AG04450 (cell line): ENCODE results near the gene DDAH2. TPM values are rescaled to one million over a fixed set of nuclear protein-coding genes. Genes with fewer than 3 reads are reported as not detected.

Experiments used
- CTCF ChIA-PET: fragments of 300-600, 350-600 bp; formaldehyde crosslinking; extraction: SDS; loops from one replicate; lab custom pipeline; 2022; ENCODE audit warnings: antibody characterized with exemption, inconsistent platforms; lab: Charles Lee
- POLR2A ChIA-PET: fragments of 350-600 bp; formaldehyde crosslinking; extraction: SDS; loops from one replicate; lab custom pipeline; 2021; ENCODE audit warnings: antibody characterized with exemption, inconsistent platforms; lab: Yijun Ruan, JAX
- DNase-seq: peaks from one replicate; pipeline ENCODE4 v3.0.0-alpha.2; 2011; ENCODE audit warnings: low read depth, low spot score
- H3K27ac ChIP-seq: one replicate; pipeline ENCODE4 v1.5.1; 2012; ENCODE audit warnings: low read depth, low read length, control low read depth
- H3K27me3 ChIP-seq: one replicate; pipeline ENCODE4 v1.6.0; 2012; ENCODE audit warnings: low read length; ENCODE audit not compliant: control insufficient read depth, insufficient read depth
- H3K4me3 ChIP-seq: 2 replicates; pipeline ENCODE4 v1.5.1; 2011; ENCODE audit warnings: mild to moderate bottlenecking, low read depth, low read length, control low read depth
- H3K9me3 ChIP-seq: 2 replicates; pipeline ENCODE4 v1.5.1; 2012; ENCODE audit warnings: low read length; ENCODE audit not compliant: control insufficient read depth, insufficient read depth
- polyA plus RNA-seq: library from polyadenylated mRNA; depleted of rRNA; stranded (reverse); fragments of >200 nt; gene quantifications from 2 replicates; pipeline ENCODE4 v1.2.3, GENCODE V29; 2011
- TF ChIP-seq, protein P1 (sequence below): IDR thresholded peaks from 2 replicates; pipeline ENCODE4 v1.5.1; 2011; ENCODE audit warnings: low read depth, low read length, control low read depth, inconsistent platforms

Gene DDAH2
- polyA plus RNA-seq, 1 experiment: 44.4 TPM

DNA sequence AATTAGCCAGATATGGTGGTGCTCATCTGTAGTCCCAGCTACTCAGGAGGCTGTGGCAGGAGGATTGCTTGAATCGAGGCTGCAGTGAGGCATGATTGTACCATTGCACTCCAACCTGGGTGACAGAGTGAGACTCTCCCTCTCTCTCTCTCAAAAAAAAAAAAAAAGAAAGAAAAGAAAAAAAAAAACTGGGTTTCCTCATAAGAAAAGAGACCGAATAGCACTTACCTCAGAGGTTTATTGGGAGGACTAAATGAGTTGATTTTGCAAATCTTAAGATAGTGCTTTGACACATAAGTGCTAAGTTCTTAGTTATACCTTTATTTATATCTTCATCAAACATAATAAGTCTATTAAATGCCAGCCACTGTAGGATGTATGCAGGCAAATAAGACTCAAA lies 41.8 kb upstream of the DDAH2 start:
- ChIA-PET POLR2A (interaction anchor here (0.7 to 1.0 kb wide), 2 partner anchors 43 to 59 kb away, joined by 4 to 7 read pairs; no protein-coding TSS in a partner anchor), CTCF (interaction anchor here (0.9 to 2.3 kb wide), 7 partner anchors 19 to 90 kb away, joined by 3 to 20 read pairs (median 7); partner anchors contain the start of genes LSM2 and LY6G5C)
- DNase-seq: no peak
- H3K27me3 ChIP-seq: no peaks in the 10 kb centered on the region
- TF ChIP-seq, protein P1, sequence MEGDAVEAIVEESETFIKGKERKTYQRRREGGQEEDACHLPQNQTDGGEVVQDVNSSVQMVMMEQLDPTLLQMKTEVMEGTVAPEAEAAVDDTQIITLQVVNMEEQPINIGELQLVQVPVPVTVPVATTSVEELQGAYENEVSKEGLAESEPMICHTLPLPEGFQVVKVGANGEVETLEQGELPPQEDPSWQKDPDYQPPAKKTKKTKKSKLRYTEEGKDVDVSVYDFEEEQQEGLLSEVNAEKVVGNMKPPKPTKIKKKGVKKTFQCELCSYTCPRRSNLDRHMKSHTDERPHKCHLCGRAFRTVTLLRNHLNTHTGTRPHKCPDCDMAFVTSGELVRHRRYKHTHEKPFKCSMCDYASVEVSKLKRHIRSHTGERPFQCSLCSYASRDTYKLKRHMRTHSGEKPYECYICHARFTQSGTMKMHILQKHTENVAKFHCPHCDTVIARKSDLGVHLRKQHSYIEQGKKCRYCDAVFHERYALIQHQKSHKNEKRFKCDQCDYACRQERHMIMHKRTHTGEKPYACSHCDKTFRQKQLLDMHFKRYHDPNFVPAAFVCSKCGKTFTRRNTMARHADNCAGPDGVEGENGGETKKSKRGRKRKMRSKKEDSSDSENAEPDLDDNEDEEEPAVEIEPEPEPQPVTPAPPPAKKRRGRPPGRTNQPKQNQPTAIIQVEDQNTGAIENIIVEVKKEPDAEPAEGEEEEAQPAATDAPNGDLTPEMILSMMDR: no peak
- no peak overlapping the region for H3K4me3 ChIP-seq
- H3K9me3 ChIP-seq: no peaks in the 10 kb centered on the region; the same call in 1 of the 2 replicates
- no peak overlapping the region for H3K27ac ChIP-seq

DNA sequence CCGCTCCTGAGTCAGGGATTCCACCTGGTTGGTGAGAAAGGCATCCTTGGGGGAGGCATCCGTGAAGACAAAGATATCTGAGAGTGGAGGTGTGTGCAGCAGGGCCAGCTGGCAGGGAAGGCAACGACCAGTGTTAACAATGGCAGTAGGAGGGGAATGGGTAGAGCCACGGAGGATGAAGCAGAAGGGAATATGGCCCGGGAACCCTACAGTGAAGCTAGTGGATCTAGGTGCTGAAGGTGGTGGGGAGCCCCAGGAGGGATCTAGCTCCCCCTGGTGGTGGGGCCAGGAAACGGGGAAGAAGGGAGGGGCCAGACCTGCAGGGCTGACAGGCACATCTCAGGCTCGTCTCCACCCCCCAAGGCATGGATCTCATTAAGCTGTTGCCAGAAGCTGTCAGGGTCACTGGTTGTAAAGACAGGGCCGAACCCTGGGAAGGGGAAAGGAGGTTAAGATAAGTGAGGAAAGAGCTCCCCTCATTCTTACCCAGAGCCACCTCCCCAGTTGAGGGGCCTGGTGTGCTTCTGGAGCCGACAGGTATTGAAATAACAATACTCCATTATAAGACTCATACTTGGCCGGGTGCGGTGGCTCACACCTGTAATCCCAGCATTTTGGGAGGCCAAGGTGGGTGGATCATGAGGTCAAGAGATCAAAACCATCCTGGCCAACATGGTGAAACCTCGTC lies 40.7 kb upstream of the DDAH2 start:
- no peaks in the 10 kb centered on the region for H3K27me3 ChIP-seq
- no peak overlapping the region for H3K27ac ChIP-seq
- POLR2A ChIA-PET: interaction anchor here (1.4 kb wide), 1 partner anchor 57 kb away, joined by 3 read pairs; the partner anchor contains the start of gene HSPA1B
- CTCF ChIA-PET: interaction anchor here (0.7 to 2.3 kb wide), 26 partner anchors 9 to 89 kb away, joined by 3 to 20 read pairs (median 4); partner anchors contain the start of genes ABHD16A, HSPA1B, LSM2 and LY6G5C
- TF ChIP-seq, protein P1: peak; percentile 69
- no peak overlapping the region for H3K4me3 ChIP-seq
- no peak for DNase-seq
- no peaks in the 10 kb centered on the region; the same call in 1 of the 2 replicates for H3K9me3 ChIP-seq

GRCh38 chr6:31768363-31769257 lies 39.5 kb upstream of the DDAH2 start:
- Histone ChIP-seq H3K9me3 (no peaks in the 10 kb centered on the region; the same call in 1 of the 2 replicates), H3K27me3 (no peaks in the 10 kb centered on the region), H3K4me3 (no peak overlapping the region), H3K27ac (no peak overlapping the region)
- DNase-seq: no peak
- TF ChIP-seq, protein P1: no peak
- CTCF ChIA-PET: interaction anchor here (0.9 to 2.3 kb wide), 7 partner anchors 10 to 87 kb away, joined by 4 to 20 read pairs (median 7); partner anchors contain the start of genes LY6G5C and MSH5
- POLR2A ChIA-PET: interaction anchor here (0.5 to 1.4 kb wide), 2 partner anchors 59 to 94 kb away, joined by 3 read pairs; partner anchors contain the start of gene HSPA1B

DNA sequence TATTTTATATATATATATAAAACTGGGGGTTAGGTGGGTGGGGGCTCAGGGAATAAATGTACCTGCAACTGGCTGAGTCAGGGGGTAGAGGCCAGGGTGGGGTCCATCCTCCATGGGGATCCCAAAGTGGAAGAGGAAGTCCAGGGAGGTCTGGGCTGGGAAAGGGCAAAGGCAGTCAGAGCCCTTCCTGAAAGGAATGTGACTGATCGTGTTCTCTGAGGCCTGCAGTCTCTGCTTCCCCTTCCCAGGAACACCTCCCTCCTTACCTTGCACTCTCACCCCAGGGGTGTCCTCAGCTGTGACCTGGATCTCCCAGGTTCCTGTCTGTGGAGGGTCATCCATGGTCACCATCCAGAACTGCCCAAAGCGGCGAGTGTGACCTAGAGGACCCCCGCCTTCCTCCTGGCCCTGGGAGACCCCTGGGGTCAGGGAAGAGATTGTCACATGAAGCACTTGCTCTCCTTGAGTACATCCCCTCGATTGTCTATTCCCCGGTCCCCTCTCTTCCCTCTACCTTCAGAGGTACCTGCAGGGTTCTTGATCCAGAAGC lies 38.1 kb upstream of the DDAH2 start:
- Histone ChIP-seq H3K27ac (no peak overlapping the region), H3K4me3 (no peak overlapping the region), H3K27me3 (no peaks in the 10 kb centered on the region), H3K9me3 (no peaks in the 10 kb centered on the region; the same call in 1 of the 2 replicates)
- POLR2A ChIA-PET: interaction anchor here (1.0 kb wide), 1 partner anchor 55 kb away, joined by 3 read pairs; no protein-coding TSS in a partner anchor
- CTCF ChIA-PET: no interaction called here
- TF ChIP-seq, protein P1: no peak
- DNase-seq: no peak
